GM18511 (cell line): ENCODE results near the gene COL1A2.

ENCODE experiments used
- ATAC-seq: cut with Tn5 transposase; IDR thresholded peaks from one replicate; pipeline ENCODE4 v1.9.1; 2021; ENCODE audit warnings: mild to moderate bottlenecking, moderate library complexity; ENCODE audit not compliant: unreplicated experiment

COL1A2 gene

DNA sequence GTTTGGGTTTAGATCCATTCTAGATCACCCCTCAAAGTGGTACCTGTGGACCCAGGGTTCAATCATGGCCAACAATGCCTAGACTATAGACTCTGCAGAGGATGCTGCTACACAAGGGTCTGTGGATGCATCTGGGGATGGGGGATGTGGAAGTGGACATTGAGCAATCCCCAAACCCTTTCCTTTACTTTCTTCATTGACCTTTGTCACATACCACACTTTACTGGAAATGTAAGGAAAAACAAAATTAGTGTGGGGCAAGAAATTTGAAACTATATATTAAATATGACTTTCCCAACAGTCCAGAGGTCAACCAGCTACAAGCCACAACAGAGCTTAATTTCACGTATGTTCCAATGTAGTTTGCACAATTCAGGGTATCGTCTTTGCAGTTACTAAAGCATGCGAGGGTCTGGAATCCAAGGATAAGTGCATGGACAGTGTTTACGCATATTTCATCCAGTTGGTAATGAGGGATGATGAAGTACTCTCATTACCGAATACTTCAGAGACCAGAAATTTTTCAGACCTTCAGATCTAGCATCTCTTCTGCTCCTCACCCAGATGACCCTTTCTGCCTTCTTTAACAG lies 81.7 kb downstream of the COL1A2 start:
- no peak for ATAC-seq

- no peak for ATAC-seq
Measured at GRCh38 chr7:94477878-94478277, 83.2 kb downstream of the COL1A2 start.

- no peak for ATAC-seq
Measured at GRCh38 chr7:94478648-94479214, 84.0 kb downstream of the COL1A2 start.
